ENCODE measurements around the gene DOCK2. TPM values are rescaled to one million over a fixed set of nuclear protein-coding genes. Genes with fewer than 3 reads are reported as not detected.

DOCK2 gene
- total RNA-seq, 1 donor from 2014 or later: not detected

DNA sequence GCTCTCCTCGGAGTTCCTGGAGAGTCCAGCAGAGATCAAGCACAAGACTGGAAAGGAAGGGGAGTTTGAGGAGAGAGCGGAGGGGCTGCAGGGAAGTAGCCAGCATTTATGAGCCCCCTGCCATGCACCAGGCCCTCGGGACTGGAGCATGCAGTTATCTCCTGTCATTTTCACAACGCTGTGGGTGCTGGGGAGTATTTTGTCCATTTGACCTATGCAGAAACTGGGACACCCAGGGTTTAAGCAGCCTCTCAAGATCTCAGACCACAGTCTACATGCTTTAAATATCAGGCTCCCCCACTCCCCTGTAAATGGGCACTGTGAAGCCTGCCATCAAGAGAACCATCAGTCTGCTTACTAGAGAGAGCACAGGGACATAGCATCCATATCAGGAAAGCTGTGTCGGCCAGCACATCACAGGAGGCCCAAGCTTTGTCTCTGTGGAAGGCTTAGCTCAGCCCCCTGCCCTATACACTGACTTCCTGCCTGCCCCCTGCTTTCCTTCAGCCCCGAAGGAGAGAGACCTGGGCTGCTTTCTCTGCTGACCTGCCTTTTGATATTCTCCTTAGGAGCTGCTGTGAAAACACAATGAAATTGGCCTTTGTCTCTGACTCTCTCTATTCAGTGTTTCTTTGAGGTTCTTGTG, 475.9 kb downstream of the DOCK2 start:
- DNase-seq (ENCODE audit: low read depth) (no peak), FAIRE-seq (no peak)
- H3K27me3 ChIP-seq (ENCODE audit: control insufficient read depth, insufficient read depth, low read length): peaks cover 2% of the 10 kb centered on the region
- no peaks in the 10 kb centered on the region for H3K36me3 ChIP-seq (ENCODE audit: control insufficient read depth, insufficient read depth, low read length)
- no peak overlapping the region for H3K4me3 ChIP-seq (ENCODE audit: low read depth, low read length)
- TF ChIP-seq, protein P1, sequence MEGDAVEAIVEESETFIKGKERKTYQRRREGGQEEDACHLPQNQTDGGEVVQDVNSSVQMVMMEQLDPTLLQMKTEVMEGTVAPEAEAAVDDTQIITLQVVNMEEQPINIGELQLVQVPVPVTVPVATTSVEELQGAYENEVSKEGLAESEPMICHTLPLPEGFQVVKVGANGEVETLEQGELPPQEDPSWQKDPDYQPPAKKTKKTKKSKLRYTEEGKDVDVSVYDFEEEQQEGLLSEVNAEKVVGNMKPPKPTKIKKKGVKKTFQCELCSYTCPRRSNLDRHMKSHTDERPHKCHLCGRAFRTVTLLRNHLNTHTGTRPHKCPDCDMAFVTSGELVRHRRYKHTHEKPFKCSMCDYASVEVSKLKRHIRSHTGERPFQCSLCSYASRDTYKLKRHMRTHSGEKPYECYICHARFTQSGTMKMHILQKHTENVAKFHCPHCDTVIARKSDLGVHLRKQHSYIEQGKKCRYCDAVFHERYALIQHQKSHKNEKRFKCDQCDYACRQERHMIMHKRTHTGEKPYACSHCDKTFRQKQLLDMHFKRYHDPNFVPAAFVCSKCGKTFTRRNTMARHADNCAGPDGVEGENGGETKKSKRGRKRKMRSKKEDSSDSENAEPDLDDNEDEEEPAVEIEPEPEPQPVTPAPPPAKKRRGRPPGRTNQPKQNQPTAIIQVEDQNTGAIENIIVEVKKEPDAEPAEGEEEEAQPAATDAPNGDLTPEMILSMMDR (IDR thresholded peaks at IDR 0.05; ENCODE audit: insufficient read depth, low read length, severe bottlenecking): no peak

DNA sequence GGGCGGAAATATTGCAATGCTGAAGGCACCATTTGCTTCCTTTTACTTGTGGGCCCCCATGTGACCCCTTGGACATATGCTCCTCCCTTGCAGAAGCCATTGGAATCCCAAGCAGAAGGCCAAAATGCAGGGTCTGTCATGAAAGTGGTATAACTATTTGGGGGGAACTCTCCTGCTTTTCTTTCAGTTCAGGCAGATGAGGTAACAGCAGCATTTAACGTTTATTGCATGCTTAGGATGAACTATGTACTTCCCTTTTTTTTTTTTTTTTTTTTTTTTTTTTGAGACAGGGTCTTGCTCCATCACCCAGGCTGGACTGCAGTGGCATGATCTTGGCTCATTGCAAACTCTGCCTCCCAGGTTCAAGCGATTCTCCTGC, 476.4 kb downstream of the DOCK2 start:
- Histone ChIP-seq H3K36me3 (ENCODE audit: control insufficient read depth, insufficient read depth, low read length) (no peaks in the 10 kb centered on the region), H3K27me3 (ENCODE audit: control insufficient read depth, insufficient read depth, low read length) (peaks cover 2% of the 10 kb centered on the region), H3K4me3 (ENCODE audit: low read depth, low read length) (no peak overlapping the region)
- DNase-seq (ENCODE audit: low read depth) (no peak), FAIRE-seq (no peak)
- TF ChIP-seq, protein P1 (IDR thresholded peaks at IDR 0.05; ENCODE audit: insufficient read depth, low read length, severe bottlenecking): no peak

DNA sequence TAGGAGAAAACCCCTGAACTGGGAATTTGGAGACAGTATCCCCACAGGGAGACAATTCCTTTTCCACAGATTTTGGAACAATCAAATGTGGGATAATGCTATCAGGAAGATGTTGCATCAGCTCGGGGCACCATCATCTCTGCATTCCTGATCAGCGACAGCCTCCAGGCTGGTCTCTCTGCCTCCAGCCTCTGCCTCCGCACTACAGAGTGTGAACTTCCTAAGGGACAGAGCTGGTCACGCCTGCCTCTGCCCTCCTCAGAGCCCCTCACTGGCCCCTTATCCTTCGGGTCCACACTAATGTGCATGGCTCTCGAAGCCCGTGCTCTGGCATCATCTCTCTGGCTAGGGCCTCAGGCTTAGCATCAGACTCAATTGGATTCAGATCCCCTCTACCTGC, 477.2 kb downstream of the DOCK2 start:
- DNase-seq (ENCODE audit: low read depth) (no peak), FAIRE-seq (no peak)
- peaks cover 2% of the 10 kb centered on the region for H3K27me3 ChIP-seq (ENCODE audit: control insufficient read depth, insufficient read depth, low read length)
- no peak overlapping the region for H3K4me3 ChIP-seq (ENCODE audit: low read depth, low read length)
- no peaks in the 10 kb centered on the region for H3K36me3 ChIP-seq (ENCODE audit: control insufficient read depth, insufficient read depth, low read length)
- TF ChIP-seq, protein P1 (IDR thresholded peaks at IDR 0.05; ENCODE audit: insufficient read depth, low read length, severe bottlenecking): no peak

DNA sequence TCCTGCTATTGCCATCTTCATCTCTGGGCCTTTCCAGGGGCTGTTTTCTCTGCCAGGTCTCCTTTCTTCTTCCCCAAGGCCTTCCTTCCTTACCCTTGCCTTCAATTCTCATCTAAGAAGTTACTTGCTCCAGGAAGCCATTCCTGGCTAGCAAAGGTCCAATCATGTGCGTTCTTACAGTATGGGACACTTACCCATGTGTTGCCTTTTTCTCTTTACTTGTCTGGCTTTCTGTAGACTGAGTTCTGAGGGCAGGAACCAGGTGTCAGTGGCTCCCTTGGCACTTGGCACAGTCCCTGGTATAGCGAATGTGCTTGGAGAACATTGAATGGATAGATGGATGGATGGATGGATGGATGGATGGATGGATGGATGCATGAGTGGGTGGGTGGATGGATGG, 478.9 kb downstream of the DOCK2 start:
- DNase-seq (ENCODE audit: low read depth): no peak

DNA sequence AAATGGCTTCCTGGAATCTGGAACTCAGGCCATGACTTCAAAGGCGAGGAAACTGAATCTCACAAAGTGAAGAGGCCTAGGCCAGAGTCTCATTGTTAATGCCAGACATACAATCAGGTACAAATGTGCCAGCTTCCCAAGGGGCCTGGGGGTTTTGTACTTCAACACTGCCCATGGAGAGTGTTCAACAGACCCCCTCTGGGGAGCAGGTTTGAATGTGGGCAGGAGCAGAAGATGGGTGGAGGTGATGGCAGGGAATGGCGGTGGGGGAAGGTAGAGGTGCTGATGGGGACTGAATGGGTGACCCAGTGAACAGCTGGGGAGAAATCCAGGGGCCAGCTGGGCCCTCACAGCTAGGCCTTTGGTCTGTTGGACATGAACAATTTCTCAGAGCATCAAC, 480.7 kb downstream of the DOCK2 start:
- TF ChIP-seq, protein P1 (IDR thresholded peaks at IDR 0.05; ENCODE audit: insufficient read depth, low read length, severe bottlenecking): no peak
- no peak overlapping the region for H3K4me3 ChIP-seq (ENCODE audit: low read depth, low read length)
- no peak for FAIRE-seq
- H3K27me3 ChIP-seq (ENCODE audit: control insufficient read depth, insufficient read depth, low read length): no peaks in the 10 kb centered on the region
- no peak for DNase-seq (ENCODE audit: low read depth)
- H3K36me3 ChIP-seq (ENCODE audit: control insufficient read depth, insufficient read depth, low read length): no peaks in the 10 kb centered on the region

More for the DNA sequence above, 478.9 kb downstream of the DOCK2 start:
- H3K36me3 ChIP-seq (ENCODE audit: control insufficient read depth, insufficient read depth, low read length): no peaks in the 10 kb centered on the region
- no peaks in the 10 kb centered on the region for H3K27me3 ChIP-seq (ENCODE audit: control insufficient read depth, insufficient read depth, low read length)
- TF ChIP-seq, protein P1 (IDR thresholded peaks at IDR 0.05; ENCODE audit: insufficient read depth, low read length, severe bottlenecking): no peak
- H3K4me3 ChIP-seq (ENCODE audit: low read depth, low read length): no peak overlapping the region
- FAIRE-seq: no peak

DNA sequence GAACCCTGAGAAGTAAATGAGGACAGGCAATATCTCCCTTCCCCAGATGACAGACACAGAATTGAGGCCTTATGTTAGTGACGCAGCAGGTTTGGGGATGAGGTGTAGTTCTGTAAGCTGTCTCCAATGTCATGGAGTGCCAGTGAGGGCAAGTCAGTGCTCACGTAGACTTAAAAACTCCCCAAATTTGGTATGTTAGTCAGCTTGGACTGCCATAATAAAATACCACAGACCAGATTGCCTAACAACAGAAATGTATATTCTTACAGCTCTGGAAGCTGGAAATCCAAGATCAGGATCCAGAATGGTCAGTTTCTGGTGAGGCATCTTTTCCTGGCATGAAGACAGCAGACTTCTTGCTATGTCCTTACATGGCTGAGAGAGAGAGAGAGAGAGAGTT, 483.5 kb downstream of the DOCK2 start:
- Histone ChIP-seq H3K27me3 (ENCODE audit: control insufficient read depth, insufficient read depth, low read length) (no peaks in the 10 kb centered on the region), H3K4me3 (ENCODE audit: low read depth, low read length) (no peak overlapping the region), H3K36me3 (ENCODE audit: control insufficient read depth, insufficient read depth, low read length) (no peaks in the 10 kb centered on the region)
- DNase-seq (ENCODE audit: low read depth) (peak; percentile 70), FAIRE-seq (no peak)
- TF ChIP-seq, protein P1 (IDR thresholded peaks at IDR 0.05; ENCODE audit: insufficient read depth, low read length, severe bottlenecking): no peak
